IPS-18c (cell line): ENCODE results near the gene CA6.
"Not testable (repeated sequence)": the region's sequence is repeated elsewhere in the genome, so short reads cannot be mapped to it uniquely, and the experiment has no call there.

Experiments used
- H3K4me3 ChIP-seq: 2 replicates; pipeline ENCODE4 v1.7.0; 2013; ENCODE audit warnings: low read depth, mild to moderate bottlenecking, low read length, moderate library complexity; ENCODE audit not compliant: insufficient read depth
- H3K9me3 ChIP-seq: one replicate; pipeline ENCODE4 v1.6.1; 2013; ENCODE audit warnings: mild to moderate bottlenecking, low read length, moderate library complexity; ENCODE audit not compliant: control insufficient read depth, insufficient read depth

Gene CA6

GRCh38 chr1:8956461-8957349 is 11.0 kb downstream of the CA6 start:
- Histone ChIP-seq H3K9me3 (no peaks in the 10 kb centered on the region), H3K4me3 (no peak overlapping the region)

- H3K9me3 ChIP-seq = no peaks in the 10 kb centered on the region
- H3K4me3 ChIP-seq = no peak overlapping the region
Observed at GRCh38 chr1:8962812-8963530, 17.3 kb downstream of the CA6 start.

- H3K9me3 ChIP-seq = no peaks in the 10 kb centered on the region
Observed at GRCh38 chr1:8963963-8964362, 18.3 kb downstream of the CA6 start.

GRCh38 chr1:8965121-8965820 is 19.6 kb downstream of the CA6 start:
- no peak overlapping the region for H3K4me3 ChIP-seq
- no peaks in the 10 kb centered on the region for H3K9me3 ChIP-seq

More at GRCh38 chr1:8963963-8964362, 18.3 kb downstream of the CA6 start:
- no peak overlapping the region for H3K4me3 ChIP-seq

GRCh38 chr1:8966606-8967005 is 20.9 kb downstream of the CA6 start:
- Histone ChIP-seq H3K9me3 (no peaks in the 10 kb centered on the region), H3K4me3 (no peak overlapping the region)

GRCh38 chr1:8968902-8969301 is 23.2 kb downstream of the CA6 start:
- not testable (repeated sequence) for H3K4me3 ChIP-seq, H3K9me3 ChIP-seq

- Histone ChIP-seq H3K9me3 (no peaks in the 10 kb centered on the region), H3K4me3 (no peak overlapping the region)
Observed at GRCh38 chr1:8969937-8970336, 24.3 kb downstream of the CA6 start.

GRCh38 chr1:8970870-8971337 is 25.2 kb downstream of the CA6 start:
- Histone ChIP-seq H3K9me3 (no peaks in the 10 kb centered on the region), H3K4me3 (no peak overlapping the region)

- Histone ChIP-seq H3K9me3 (no peaks in the 10 kb centered on the region), H3K4me3 (no peak overlapping the region)
Observed at GRCh38 chr1:8974551-8974950, 28.9 kb downstream of the CA6 start.

- Histone ChIP-seq H3K4me3 (no peak overlapping the region), H3K9me3 (no peaks in the 10 kb centered on the region)
Observed at GRCh38 chr1:8976338-8976737, 30.7 kb downstream of the CA6 start.

- no peak overlapping the region for H3K4me3 ChIP-seq
- H3K9me3 ChIP-seq = no peaks in the 10 kb centered on the region
Observed at GRCh38 chr1:8976896-8977450, 31.3 kb downstream of the CA6 start.

- Histone ChIP-seq H3K9me3 (no peaks in the 10 kb centered on the region), H3K4me3 (no peak overlapping the region)
Observed at GRCh38 chr1:8980656-8981055, 35.0 kb downstream of the CA6 start.

- Histone ChIP-seq H3K9me3 (no peaks in the 10 kb centered on the region), H3K4me3 (no peak overlapping the region)
Observed at GRCh38 chr1:8981169-8981568, 35.5 kb downstream of the CA6 start.

- no peaks in the 10 kb centered on the region for H3K9me3 ChIP-seq
- no peak overlapping the region for H3K4me3 ChIP-seq
Observed at GRCh38 chr1:8984203-8984602, 38.5 kb downstream of the CA6 start.

GRCh38 chr1:8984990-8985389 is 39.3 kb downstream of the CA6 start:
- H3K9me3 ChIP-seq = no peaks in the 10 kb centered on the region
- no peak overlapping the region for H3K4me3 ChIP-seq

GRCh38 chr1:8985915-8986813 is 40.5 kb downstream of the CA6 start:
- Histone ChIP-seq H3K9me3 (no peaks in the 10 kb centered on the region), H3K4me3 (no peak overlapping the region)

GRCh38 chr1:8986814-8987190 is 41.1 kb downstream of the CA6 start:
- no peaks in the 10 kb centered on the region for H3K9me3 ChIP-seq

More at GRCh38 chr1:8986814-8987190, 41.1 kb downstream of the CA6 start:
- no peak overlapping the region for H3K4me3 ChIP-seq
